ENCODE results near the gene BID. TPM values are rescaled to one million over a fixed set of nuclear protein-coding genes. Genes with fewer than 3 reads are reported as not detected.

Gene BID
- total and polyA plus RNA-seq, 2 of the 8 experiments (the other 6 are each of a cell fraction or from before 2014, with no cell fraction given): 39.3 to 114 TPM

- TF ChIP-seq CHD7 (IDR thresholded peaks at IDR 0.05; ENCODE audit: insufficient replicate concordance, low read length) (no peak), TAF1 (IDR thresholded peaks at IDR 0.05; ENCODE audit: low read depth, low read length) (no peak), JUN (IDR thresholded peaks at IDR 0.05; ENCODE audit: low read depth, low read length) (no peak), POLR2A (IDR thresholded peaks at IDR 0.05; ENCODE audit: control extremely low read depth in 1 of 2, low read depth in 2 of 2, low read length in 2 of 2) (no peak), CBX5 (IDR thresholded peaks at IDR 0.05; ENCODE audit: low read depth, low read length) (no peak), TBP (IDR thresholded peaks at IDR 0.05; ENCODE audit: low read depth, low read length) (no peak), FOSL1 (IDR thresholded peaks at IDR 0.05; ENCODE audit: insufficient read depth, low read depth, low read length) (no peak), RAD21 (IDR thresholded peaks at IDR 0.05 in 1 of 2, conservative IDR thresholded peaks at IDR 0.05 in 1 of 2; ENCODE audit: low read depth in 2 of 2, low read length in 2 of 2) (no peak)
These were observed 36.4 kb upstream of the BID start (continued) for GRCh38 chr22:17810570-17811116.
